NCI-H1417 treated with DMSO at 0.1 percent for 48 hours (cell line): ENCODE measurements around the gene HYLS1.
"Not testable (repeated sequence)": the region's sequence is repeated elsewhere in the genome, so short reads cannot be mapped to it uniquely, and the experiment has no call there.

Experiments used
- DNase-seq: peaks from one replicate; lab custom pipeline; 2025; lab: John Stamatoyannopoulos, UW

The HYLS1 gene

GRCh38 chr11:125903711-125904659, 16.5 kb downstream of the HYLS1 start, which contains the start of gene DDX25:
DDX25 (plus strand) TSS chr11:125904508; CDS start chr11:125904518, 10 bp downstream.
- peak; percentile 32 for DNase-seq

GRCh38 chr11:125904678-125905077, 17.2 kb downstream of the HYLS1 start:
- DNase-seq: no peak

GRCh38 chr11:125910226-125910849, 22.9 kb downstream of the HYLS1 start:
- no peak for DNase-seq

GRCh38 chr11:125914601-125915000, 27.1 kb downstream of the HYLS1 start:
- not testable (repeated sequence) for DNase-seq

GRCh38 chr11:125916683-125917347, 29.3 kb downstream of the HYLS1 start:
- no peak for DNase-seq

- DNase-seq: no peak
Measured at GRCh38 chr11:125918140-125918840, 30.8 kb downstream of the HYLS1 start.

GRCh38 chr11:125921042-125921441, 33.6 kb downstream of the HYLS1 start:
- DNase-seq: no peak

GRCh38 chr11:125922156-125922555, 34.7 kb downstream of the HYLS1 start:
- no peak for DNase-seq

GRCh38 chr11:125923012-125923579, 35.6 kb downstream of the HYLS1 start:
- DNase-seq: no peak

GRCh38 chr11:125923633-125924032, 36.2 kb downstream of the HYLS1 start:
- DNase-seq: no peak

GRCh38 chr11:125924384-125925007, 37.0 kb downstream of the HYLS1 start:
- no peak for DNase-seq

GRCh38 chr11:125925247-125925740, 37.8 kb downstream of the HYLS1 start:
- DNase-seq: no peak

GRCh38 chr11:125925804-125926203, 38.3 kb downstream of the HYLS1 start:
- no peak for DNase-seq

- no peak for DNase-seq
Measured at GRCh38 chr11:125926682-125927081, 39.2 kb downstream of the HYLS1 start.

- no peak for DNase-seq
Measured at GRCh38 chr11:125929445-125930075, 42.1 kb downstream of the HYLS1 start.

GRCh38 chr11:125930076-125930450, 42.6 kb downstream of the HYLS1 start:
- DNase-seq: no peak

- no peak for DNase-seq
Measured at GRCh38 chr11:125931116-125931515, 43.6 kb downstream of the HYLS1 start.

- DNase-seq: no peak
Measured at GRCh38 chr11:125931668-125932067, 44.2 kb downstream of the HYLS1 start.

GRCh38 chr11:125932301-125932700, 44.8 kb downstream of the HYLS1 start:
- DNase-seq: no peak

GRCh38 chr11:125933030-125933813, 45.8 kb downstream of the HYLS1 start:
- no peak for DNase-seq
